K562 (cell line): ENCODE measurements around the gene CHAD. TPM values are rescaled to one million over a fixed set of nuclear protein-coding genes. Genes with fewer than 3 reads are reported as not detected.

ENCODE experiments used
- ADNP ChIP-seq: fragments of 200-800 bp; sonication (Bioruptor generic); IDR thresholded peaks from 2 replicates; pipeline ENCODE4 v1.6.1; 2016; ENCODE audit warnings: missing genetic modification characterization, missing compliant biosample characterization
- BACH1 ChIP-seq: fragments of 200-800 bp; sonication (Bioruptor generic); IDR thresholded peaks from 2 replicates; pipeline ENCODE4 v1.6.1; 2016; ENCODE audit warnings: missing genetic modification characterization, missing compliant biosample characterization
- CHD1 ChIP-seq: fragments of 200-600 bp; sonication (generic); IDR thresholded peaks from one replicate; pipeline ENCODE4 v1.6.1; 2012; ENCODE audit warnings: mild to moderate bottlenecking, moderate library complexity, low read length, inconsistent platforms
- CREM ChIP-seq: IDR thresholded peaks from 2 replicates; pipeline ENCODE4 v1.6.1; 2014; ENCODE audit warnings: antibody characterized with exemption, low read depth
- EGR1 ChIP-seq: fragments of 450-650 bp; conservative IDR thresholded peaks from 2 replicates; pipeline ENCODE4 v1.6.1; 2017; ENCODE audit warnings: mild to moderate bottlenecking
- GMEB1 ChIP-seq: fragments of 250-450 bp; sonication (Bioruptor Pico); IDR thresholded peaks from 2 replicates; pipeline ENCODE4 v1.4.0; 2020; ENCODE audit warnings: mild to moderate bottlenecking
- HCFC1 ChIP-seq: IDR thresholded peaks from 2 replicates; pipeline ENCODE4 v1.6.1; 2012; ENCODE audit warnings: low read depth, low read length, improper control_type of control experiment
- NONO ChIP-seq, 2 experiments: fragments of 200-400 bp in 1 of 2; fragments of 450-650 bp in 1 of 2; formaldehyde crosslinking in 1 of 2; IDR thresholded peaks; 2 replicates each; pipeline ENCODE4 v1.6.1; 2017; ENCODE audit warnings: low read depth in 2 of 2, mild to moderate bottlenecking in 2 of 2, moderate library complexity in 2 of 2, low read length in 1 of 2
- OTX1 ChIP-seq: fragments of 450-650 bp; formaldehyde crosslinking; IDR thresholded peaks from 2 replicates; pipeline ENCODE4 v1.4.0; 2022; ENCODE audit warnings: mild to moderate bottlenecking
- PHF8 ChIP-seq: fragments of 200-600 bp; sonication (generic); IDR thresholded peaks from 2 replicates; pipeline ENCODE4 v1.6.1; 2012; ENCODE audit warnings: mixed run types, mild to moderate bottlenecking, inconsistent platforms, low read length, moderate library complexity, borderline replicate concordance
- RAD21 ChIP-seq, 2 experiments: fragments of 250-450 bp in 1 of 2; fragments of 450-650 bp in 1 of 2; sonication (Bioruptor Pico) in 1 of 2; formaldehyde crosslinking in 1 of 2; IDR thresholded peaks in 1 of 2; conservative IDR thresholded peaks in 1 of 2; 2 replicates each; pipeline versions ENCODE4 v1.4.0 to v1.8.0; 2020 to 2022; ENCODE audit warnings: mild to moderate bottlenecking in 2 of 2, moderate library complexity in 1 of 2
- RBFOX2 ChIP-seq: fragments of 200-400 bp; formaldehyde crosslinking; IDR thresholded peaks from 2 replicates; pipeline ENCODE4 v1.6.1; 2017; ENCODE audit warnings: low read depth, mild to moderate bottlenecking, low read length, moderate library complexity
- REST ChIP-seq, 2 experiments: fragments of 450-650 bp; formaldehyde crosslinking in 1 of 2; IDR thresholded peaks; 2 replicates each; pipeline versions ENCODE4 v1.4.0 to v1.6.1; 2014 to 2020; ENCODE audit warnings: mild to moderate bottlenecking in 2 of 2, borderline replicate concordance in 1 of 2, low read depth in 1 of 2
- TARDBP ChIP-seq: fragments of 450-650 bp; IDR thresholded peaks from 2 replicates; pipeline ENCODE4 v1.6.1; 2016
- THRAP3 ChIP-seq: fragments of 450-650 bp; IDR thresholded peaks from 2 replicates; pipeline ENCODE4 v1.6.1; 2016; ENCODE audit warnings: mild to moderate bottlenecking, inconsistent platforms, borderline replicate concordance
- ZC3H11A ChIP-seq: IDR thresholded peaks from 2 replicates; pipeline ENCODE4 v1.6.1; 2012; ENCODE audit warnings: low read depth, low read length, improper control_type of control experiment
- polyA plus RNA-seq, 8 experiments: library from polyadenylated mRNA; depleted of rRNA in 4 of 8; stranded (reverse) in 5 of 8; unstranded in 3 of 8; fragments of >200 nt; fragmentation: Nextera tagmentation in 2 of 8; fragmentation: Illumina TruSeq in 1 of 8; extraction: Ambion mirVana in 2 of 8; extraction: Trizol in 1 of 8; gene quantifications; 2 replicates each; pipeline versions ENCODE4 v1.2.1 to v1.2.3, GENCODE V29; 2011 to 2014; ENCODE audit warnings: inconsistent platforms in 1 of 8, missing spikeins in 1 of 8
- total RNA-seq, 7 experiments: library from RNA; depleted of rRNA in 6 of 7; stranded (reverse); fragments of >200 nt in 6 of 7; fragmentation: Illumina TruSeq in 2 of 7; extraction: Trizol in 2 of 7; gene quantifications; 2 replicates each; pipeline versions ENCODE4 v1.2.1 to v1.2.3, GENCODE V29; 2011 to 2021; ENCODE audit warnings: low replicate concordance in 1 of 7
- TF ChIP-seq, protein P1 (sequence below): fragments of 250-450 bp; sonication (Bioruptor Pico); IDR thresholded peaks from 2 replicates; pipeline ENCODE4 v1.5.0; 2021

Gene CHAD
- total and polyA plus RNA-seq, 9 of the 15 experiments (the other 6 are each of a cell fraction or from before 2014, with no cell fraction given), result not detected

GRCh38 chr17:50478391-50479381, 10.0 kb upstream of the CHAD start, which contains the start of gene RSAD1 (continued):
- TF ChIP-seq REST (IDR thresholded peaks at IDR 0.05; ENCODE audit: borderline replicate concordance), result peak; percentile 84
- TF ChIP-seq REST (CRISPR knock-in tag; IDR thresholded peaks at IDR 0.05; ENCODE audit: low read depth), result no peak; the same call in none of the 2 replicates
- TF ChIP-seq HCFC1, result peak; percentile 71
- TF ChIP-seq CHD1, result peak; percentile 78
- TF ChIP-seq, protein P1, sequence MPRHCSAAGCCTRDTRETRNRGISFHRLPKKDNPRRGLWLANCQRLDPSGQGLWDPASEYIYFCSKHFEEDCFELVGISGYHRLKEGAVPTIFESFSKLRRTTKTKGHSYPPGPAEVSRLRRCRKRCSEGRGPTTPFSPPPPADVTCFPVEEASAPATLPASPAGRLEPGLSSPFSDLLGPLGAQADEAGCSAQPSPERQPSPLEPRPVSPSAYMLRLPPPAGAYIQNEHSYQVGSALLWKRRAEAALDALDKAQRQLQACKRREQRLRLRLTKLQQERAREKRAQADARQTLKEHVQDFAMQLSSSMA (CRISPR knock-in tag), result no peak
- TF ChIP-seq RBFOX2, result peak; percentile 93
- no peak for TF ChIP-seq THRAP3
- no peak for TF ChIP-seq BACH1
- TF ChIP-seq ADNP (tag), result no peak
- peak; percentile 90 for TF ChIP-seq CREM
- peak; percentile 73 for TF ChIP-seq TARDBP
- TF ChIP-seq RAD21 (CRISPR knock-in tag; conservative IDR thresholded peaks at IDR 0.05 in 1 of 2, IDR thresholded peaks at IDR 0.05 in 1 of 2), result peak; percentile 83 to 86
- TF ChIP-seq EGR1, result peak; percentile 85
- TF ChIP-seq GMEB1 (CRISPR knock-in tag), result peak; percentile 94
- TF ChIP-seq OTX1 (CRISPR knock-in tag), result no peak
- TF ChIP-seq NONO (IDR thresholded peaks at IDR 0.05; ENCODE audit: low read depth in 2 of 2, low read length in 1 of 2), result peak; percentile 93 to 94
- peak; percentile 81 for TF ChIP-seq PHF8
- TF ChIP-seq ZC3H11A, result 0 out of 2 replicates have a peak, but pooled peaks have one; percentile 10
